K562 (cell line): Measurements from ENCODE around the gene LGR6. TPM values are rescaled to one million over a fixed set of nuclear protein-coding genes. Genes with fewer than 3 reads are reported as not detected.

Source experiments
- ATF7 ChIP-seq: fragments of 450-650 bp; IDR thresholded peaks from 2 replicates; pipeline ENCODE4 v1.7.1; 2014; ENCODE audit warnings: mild to moderate bottlenecking, moderate library complexity
- BHLHE40 ChIP-seq: IDR thresholded peaks from 2 replicates; pipeline ENCODE4 v1.6.1; 2011; ENCODE audit warnings: low read length, improper control_type of control experiment
- CCNT2 ChIP-seq: IDR thresholded peaks from 2 replicates; pipeline ENCODE4 v1.6.1; 2011; ENCODE audit warnings: borderline replicate concordance, low read depth, mild to moderate bottlenecking, moderate library complexity, mixed read lengths, low read length; ENCODE audit not compliant: insufficient read length; ENCODE audit errors: extremely low read depth
- CHD1 ChIP-seq: fragments of 200-600 bp; sonication (generic); IDR thresholded peaks from one replicate; pipeline ENCODE4 v1.6.1; 2012; ENCODE audit warnings: mild to moderate bottlenecking, moderate library complexity, low read length, inconsistent platforms
- CREM ChIP-seq: IDR thresholded peaks from 2 replicates; pipeline ENCODE4 v1.6.1; 2014; ENCODE audit warnings: antibody characterized with exemption, low read depth
- DPF2 ChIP-seq: fragments of 450-650 bp; IDR thresholded peaks from 2 replicates; pipeline ENCODE4 v1.6.1; 2016
- FOXA3 ChIP-seq, 2 experiments: fragments of 450-650 bp in 1 of 2; sonication (generic) in 1 of 2; formaldehyde crosslinking; IDR thresholded peaks in 1 of 2; conservative IDR thresholded peaks in 1 of 2; 2 replicates each; pipeline versions ENCODE4 v1.4.0 to v1.8.0; 2020 to 2022; ENCODE audit warnings: mild to moderate bottlenecking in 2 of 2, missing genetic modification reagents in 1 of 2
- HNRNPUL1 ChIP-seq: fragments of 200-400 bp; formaldehyde crosslinking; IDR thresholded peaks from 2 replicates; pipeline ENCODE4 v1.6.1; 2017; ENCODE audit warnings: low read length
- HSF4 ChIP-seq: fragments of 250-450 bp; sonication (Bioruptor Pico); IDR thresholded peaks from 2 replicates; pipeline ENCODE4 v2.1.2; 2022; ENCODE audit warnings: mild to moderate bottlenecking, moderate library complexity, borderline replicate concordance
- LCOR ChIP-seq: sonication (generic); formaldehyde crosslinking; IDR thresholded peaks from 2 replicates; pipeline ENCODE4 v1.8.0; 2022; ENCODE audit warnings: mild to moderate bottlenecking, missing genetic modification reagents
- NFE2L1 ChIP-seq: fragments of 450-650 bp; IDR thresholded peaks from 2 replicates; pipeline ENCODE4 v1.6.1; 2016; ENCODE audit warnings: missing genetic modification characterization, low read depth, mild to moderate bottlenecking, missing compliant biosample characterization, moderate library complexity, borderline replicate concordance
- SNIP1 ChIP-seq: fragments of 450-650 bp; IDR thresholded peaks from 2 replicates; pipeline ENCODE4 v1.7.1; 2017; ENCODE audit warnings: low read depth, mild to moderate bottlenecking
- SRSF1 ChIP-seq: fragments of 200-400 bp; formaldehyde crosslinking; IDR thresholded peaks from 2 replicates; pipeline ENCODE4 v1.6.1; 2017; ENCODE audit warnings: mild to moderate bottlenecking, low read depth, low read length, moderate library complexity
- TBP ChIP-seq: optimal IDR thresholded peaks from 2 replicates; pipeline ENCODE3; 2011; ENCODE audit warnings: low read depth, low read length, improper control_type of control experiment
- ZBED1 ChIP-seq: IDR thresholded peaks from 2 replicates; pipeline ENCODE4 v1.6.1; 2014
- ZNF717 ChIP-seq: fragments of 250-450 bp; sonication (Bioruptor Pico); IDR thresholded peaks from 2 replicates; pipeline ENCODE4 v1.5.0; 2021
- polyA plus RNA-seq, 8 experiments: library from polyadenylated mRNA; depleted of rRNA in 4 of 8; stranded (reverse) in 5 of 8; unstranded in 3 of 8; fragments of >200 nt; fragmentation: Nextera tagmentation in 2 of 8; fragmentation: Illumina TruSeq in 1 of 8; extraction: Ambion mirVana in 2 of 8; extraction: Trizol in 1 of 8; gene quantifications; 2 replicates each; pipeline versions ENCODE4 v1.2.1 to v1.2.3, GENCODE V29; 2011 to 2014; ENCODE audit warnings: inconsistent platforms in 1 of 8, missing spikeins in 1 of 8
- total RNA-seq, 7 experiments: library from RNA; depleted of rRNA in 6 of 7; stranded (reverse); fragments of >200 nt in 6 of 7; fragmentation: Illumina TruSeq in 2 of 7; extraction: Trizol in 2 of 7; gene quantifications; 2 replicates each; pipeline versions ENCODE4 v1.2.1 to v1.2.3, GENCODE V29; 2011 to 2021; ENCODE audit warnings: low replicate concordance in 1 of 7
- TF ChIP-seq, protein P1 (sequence below): fragments of 450-650 bp; IDR thresholded peaks from 2 replicates; pipeline ENCODE4 v1.6.1; 2018; ENCODE audit warnings: mild to moderate bottlenecking, low read depth; ENCODE audit not compliant: partially characterized antibody
- TF ChIP-seq, protein P2 (sequence below): sonication (generic); formaldehyde crosslinking; IDR thresholded peaks from 2 replicates; pipeline ENCODE4 v1.8.1; 2023; ENCODE audit warnings: mild to moderate bottlenecking, missing genetic modification reagents
- TF ChIP-seq, protein P3 (sequence below): sonication (generic); formaldehyde crosslinking; IDR thresholded peaks from 2 replicates; pipeline ENCODE4 v1.8.1; 2022; ENCODE audit warnings: missing genetic modification reagents
- TF ChIP-seq, protein P4 (sequence below): fragments of 250-450 bp; sonication (Bioruptor Pico); IDR thresholded peaks from 2 replicates; pipeline ENCODE4 v1.6.1; 2021; ENCODE audit warnings: mild to moderate bottlenecking
- TF ChIP-seq, protein P5 (sequence below): fragments of 450-650 bp; IDR thresholded peaks from 2 replicates; pipeline ENCODE4 v1.6.1; 2016; ENCODE audit warnings: mild to moderate bottlenecking

LGR6 gene
- total and polyA plus RNA-seq, 9 of the 15 experiments (the other 6 are each of a cell fraction or from before 2014, with no cell fraction given) = 0.01 to 0.54 (median 0.17) TPM; not detected in 1

DNA sequence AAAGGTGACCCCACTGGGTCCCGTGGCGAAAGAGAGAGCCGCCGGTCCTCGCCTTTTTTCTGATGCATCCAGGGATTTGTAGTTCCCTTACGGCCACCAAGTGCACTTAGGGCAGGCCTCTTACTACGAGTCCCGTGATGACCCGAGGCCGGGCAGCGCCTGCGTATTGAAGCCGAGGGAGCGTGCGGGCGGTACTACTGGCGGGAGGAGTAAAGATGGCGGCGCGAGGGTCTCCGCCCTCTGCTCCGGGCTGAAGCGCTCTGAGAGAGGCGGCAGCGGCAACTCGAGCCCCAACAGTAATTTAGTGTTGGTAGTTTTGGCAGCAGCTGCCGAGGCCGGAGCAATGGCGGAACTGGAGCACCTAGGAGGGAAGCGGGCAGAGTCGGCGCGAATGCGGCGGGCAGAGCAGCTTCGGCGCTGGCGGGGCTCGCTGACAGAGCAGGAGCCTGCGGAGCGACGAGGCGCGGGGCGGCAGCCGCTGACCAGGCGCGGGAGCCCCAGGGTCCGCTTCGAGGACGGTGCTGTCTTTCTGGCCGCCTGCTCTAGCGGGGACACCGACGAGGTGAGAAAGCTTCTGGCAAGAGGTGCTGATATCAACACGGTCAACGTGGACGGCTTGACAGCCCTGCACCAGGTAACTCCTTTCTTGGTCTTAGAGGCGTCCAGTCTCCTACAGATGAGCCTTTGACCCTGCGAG lies 155.1 kb downstream of the LGR6 start, which contains the start of gene PPP1R12B (continued):
- TF ChIP-seq, protein P1, sequence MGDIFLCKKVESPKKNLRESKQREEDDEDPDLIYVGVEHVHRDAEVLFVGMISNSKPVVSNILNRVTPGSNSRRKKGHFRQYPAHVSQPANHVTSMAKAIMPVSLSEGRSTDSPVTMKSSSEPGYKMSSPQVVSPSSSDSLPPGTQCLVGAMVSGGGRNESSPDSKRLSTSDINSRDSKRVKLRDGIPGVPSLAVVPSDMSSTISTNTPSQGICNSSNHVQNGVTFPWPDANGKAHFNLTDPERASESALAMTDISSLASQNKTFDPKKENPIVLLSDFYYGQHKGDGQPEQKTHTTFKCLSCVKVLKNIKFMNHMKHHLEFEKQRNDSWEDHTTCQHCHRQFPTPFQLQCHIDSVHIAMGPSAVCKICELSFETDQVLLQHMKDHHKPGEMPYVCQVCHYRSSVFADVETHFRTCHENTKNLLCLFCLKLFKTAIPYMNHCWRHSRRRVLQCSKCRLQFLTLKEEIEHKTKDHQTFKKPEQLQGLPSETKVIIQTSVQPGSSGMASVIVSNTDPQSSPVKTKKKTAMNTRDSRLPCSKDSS = no peak
- TF ChIP-seq LCOR (CRISPR knock-in tag) (peak; percentile 54), CHD1 (peak; percentile 88), ZNF717 (CRISPR knock-in tag) (no peak), DPF2 (no peak), SNIP1 (no peak), CCNT2 (peak; percentile 41), ZBED1 (no peak), HSF4 (no peak), CREM (no peak; the same call in none of the 2 replicates), BHLHE40 (peak; percentile 90), HNRNPUL1 (no peak), FOXA3 (CRISPR knock-in tag; conservative IDR thresholded peaks at IDR 0.05 in 1 of 2, IDR thresholded peaks at IDR 0.05 in 1 of 2) (0 out of 4 replicates have a peak, but pooled peaks of 1 of the 2 experiments have one; percentile 59), TBP (peak; percentile 92), ATF7 (peak; percentile 95), NFE2L1 (tag) (no peak), SRSF1 (no peak)
- TF ChIP-seq, protein P2, sequence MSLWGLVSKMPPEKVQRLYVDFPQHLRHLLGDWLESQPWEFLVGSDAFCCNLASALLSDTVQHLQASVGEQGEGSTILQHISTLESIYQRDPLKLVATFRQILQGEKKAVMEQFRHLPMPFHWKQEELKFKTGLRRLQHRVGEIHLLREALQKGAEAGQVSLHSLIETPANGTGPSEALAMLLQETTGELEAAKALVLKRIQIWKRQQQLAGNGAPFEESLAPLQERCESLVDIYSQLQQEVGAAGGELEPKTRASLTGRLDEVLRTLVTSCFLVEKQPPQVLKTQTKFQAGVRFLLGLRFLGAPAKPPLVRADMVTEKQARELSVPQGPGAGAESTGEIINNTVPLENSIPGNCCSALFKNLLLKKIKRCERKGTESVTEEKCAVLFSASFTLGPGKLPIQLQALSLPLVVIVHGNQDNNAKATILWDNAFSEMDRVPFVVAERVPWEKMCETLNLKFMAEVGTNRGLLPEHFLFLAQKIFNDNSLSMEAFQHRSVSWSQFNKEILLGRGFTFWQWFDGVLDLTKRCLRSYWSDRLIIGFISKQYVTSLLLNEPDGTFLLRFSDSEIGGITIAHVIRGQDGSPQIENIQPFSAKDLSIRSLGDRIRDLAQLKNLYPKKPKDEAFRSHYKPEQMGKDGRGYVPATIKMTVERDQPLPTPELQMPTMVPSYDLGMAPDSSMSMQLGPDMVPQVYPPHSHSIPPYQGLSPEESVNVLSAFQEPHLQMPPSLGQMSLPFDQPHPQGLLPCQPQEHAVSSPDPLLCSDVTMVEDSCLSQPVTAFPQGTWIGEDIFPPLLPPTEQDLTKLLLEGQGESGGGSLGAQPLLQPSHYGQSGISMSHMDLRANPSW = peak; percentile 91; the same call in 1 of the 2 replicates
- TF ChIP-seq, protein P3, sequence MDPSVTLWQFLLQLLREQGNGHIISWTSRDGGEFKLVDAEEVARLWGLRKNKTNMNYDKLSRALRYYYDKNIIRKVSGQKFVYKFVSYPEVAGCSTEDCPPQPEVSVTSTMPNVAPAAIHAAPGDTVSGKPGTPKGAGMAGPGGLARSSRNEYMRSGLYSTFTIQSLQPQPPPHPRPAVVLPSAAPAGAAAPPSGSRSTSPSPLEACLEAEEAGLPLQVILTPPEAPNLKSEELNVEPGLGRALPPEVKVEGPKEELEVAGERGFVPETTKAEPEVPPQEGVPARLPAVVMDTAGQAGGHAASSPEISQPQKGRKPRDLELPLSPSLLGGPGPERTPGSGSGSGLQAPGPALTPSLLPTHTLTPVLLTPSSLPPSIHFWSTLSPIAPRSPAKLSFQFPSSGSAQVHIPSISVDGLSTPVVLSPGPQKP (CRISPR knock-in tag) = no peak
- TF ChIP-seq, protein P4, sequence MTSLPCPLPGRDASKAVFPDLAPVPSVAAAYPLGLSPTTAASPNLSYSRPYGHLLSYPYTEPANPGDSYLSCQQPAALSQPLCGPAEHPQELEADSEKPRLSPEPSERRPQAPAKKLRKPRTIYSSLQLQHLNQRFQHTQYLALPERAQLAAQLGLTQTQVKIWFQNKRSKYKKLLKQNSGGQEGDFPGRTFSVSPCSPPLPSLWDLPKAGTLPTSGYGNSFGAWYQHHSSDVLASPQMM = no peak
- TF ChIP-seq, protein P5, sequence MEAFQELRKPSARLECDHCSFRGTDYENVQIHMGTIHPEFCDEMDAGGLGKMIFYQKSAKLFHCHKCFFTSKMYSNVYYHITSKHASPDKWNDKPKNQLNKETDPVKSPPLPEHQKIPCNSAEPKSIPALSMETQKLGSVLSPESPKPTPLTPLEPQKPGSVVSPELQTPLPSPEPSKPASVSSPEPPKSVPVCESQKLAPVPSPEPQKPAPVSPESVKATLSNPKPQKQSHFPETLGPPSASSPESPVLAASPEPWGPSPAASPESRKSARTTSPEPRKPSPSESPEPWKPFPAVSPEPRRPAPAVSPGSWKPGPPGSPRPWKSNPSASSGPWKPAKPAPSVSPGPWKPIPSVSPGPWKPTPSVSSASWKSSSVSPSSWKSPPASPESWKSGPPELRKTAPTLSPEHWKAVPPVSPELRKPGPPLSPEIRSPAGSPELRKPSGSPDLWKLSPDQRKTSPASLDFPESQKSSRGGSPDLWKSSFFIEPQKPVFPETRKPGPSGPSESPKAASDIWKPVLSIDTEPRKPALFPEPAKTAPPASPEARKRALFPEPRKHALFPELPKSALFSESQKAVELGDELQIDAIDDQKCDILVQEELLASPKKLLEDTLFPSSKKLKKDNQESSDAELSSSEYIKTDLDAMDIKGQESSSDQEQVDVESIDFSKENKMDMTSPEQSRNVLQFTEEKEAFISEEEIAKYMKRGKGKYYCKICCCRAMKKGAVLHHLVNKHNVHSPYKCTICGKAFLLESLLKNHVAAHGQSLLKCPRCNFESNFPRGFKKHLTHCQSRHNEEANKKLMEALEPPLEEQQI = no peak
